HCT116 (cell line): ENCODE results near the gene SHISA6. TPM values are rescaled to one million over a fixed set of nuclear protein-coding genes. Genes with fewer than 3 reads are reported as not detected.

Source experiments
- ATAC-seq: fragments of 200-7000 bp; cut with Tn5 transposase; 2 replicates; pipeline ENCODE4 v1.9.1; 2020; ENCODE audit warnings: mild to moderate bottlenecking, moderate library complexity
- BruUV-seq: library from RNA; stranded (reverse); fragments of 400-500 nt; replicated peaks from 2 replicates; lab custom pipeline; 2021; lab: Mats Ljungman, UMichigan
- CTCF ChIA-PET: fragments of 300-600 bp; sonication (Branson Sonifier 250); formaldehyde crosslinking; loops from one replicate; lab custom pipeline; 2021; ENCODE audit warnings: antibody characterized with exemption; lab: Charles Lee
- POLR2A ChIA-PET: fragments of 300-600, 350-600 bp; sonication (Branson Sonifier 250); formaldehyde crosslinking; loops from one replicate; lab custom pipeline; 2021; ENCODE audit warnings: antibody characterized with exemption; lab: Charles Lee
- RAD21 ChIA-PET, 2 experiments: fragments of 300-600 bp; sonication (Branson Sonifier 250); formaldehyde crosslinking; loops; one replicate each; lab custom pipeline; 2023; ENCODE audit warnings: low total read pairs in 2 of 2; ENCODE audit not compliant: uncharacterized antibody in 2 of 2, unreplicated experiment in 2 of 2, low non-redundant PET in 1 of 2; lab: Charles Lee
- DNase-seq: peaks from one replicate; pipeline ENCODE4 v3.0.0-alpha.2; 2010; ENCODE audit warnings: low read depth, low spot score
- H2AFZ ChIP-seq: fragments of 200-600 bp; shearing (Covaris generic), sonication (generic); 2 replicates; pipeline ENCODE4 v1.6.1; 2017; ENCODE audit warnings: low read depth, mixed run types, mixed read lengths, antibody characterized with exemption, low read length; ENCODE audit not compliant: poor library complexity, severe bottlenecking
- H3K27ac ChIP-seq: 2 replicates; pipeline ENCODE4 v1.5.1; 2012; ENCODE audit warnings: low read depth, low read length
- H3K27me3 ChIP-seq: fragments of 200-600 bp; sonication (generic); 2 replicates; pipeline ENCODE4 v1.6.1; 2016; ENCODE audit warnings: mixed run types, low read length, mixed read lengths; ENCODE audit not compliant: insufficient read depth
- H3K36me3 ChIP-seq, 2 experiments: fragments of 200-500 bp in 1 of 2; fragments of 200-600 bp in 1 of 2; sonication (Bioruptor generic) in 1 of 2; sonication (generic) in 1 of 2; 2 replicates each; pipeline versions ENCODE4 v1.5.1 to v1.6.1; 2014 to 2016; ENCODE audit warnings: low read length in 2 of 2, inconsistent platforms in 1 of 2, mixed read lengths in 1 of 2, mixed run types in 1 of 2; ENCODE audit not compliant: insufficient read depth in 2 of 2, control insufficient read depth in 1 of 2
- H3K4me1 ChIP-seq, 2 experiments: fragments of 200-600 bp in 1 of 2; sonication (generic) in 1 of 2; 2 replicates each; pipeline versions ENCODE4 v1.5.1 to v1.6.1; 2012 to 2017; ENCODE audit warnings: low read length in 2 of 2, inconsistent platforms in 1 of 2, mild to moderate bottlenecking in 1 of 2, mixed read lengths in 1 of 2, mixed run types in 1 of 2, moderate library complexity in 1 of 2; ENCODE audit not compliant: insufficient read depth in 2 of 2, control insufficient read depth in 1 of 2
- H3K4me2 ChIP-seq: fragments of 200-600 bp; sonication (generic); 2 replicates; pipeline ENCODE4 v1.6.1; 2017; ENCODE audit warnings: mixed run types, low read length, mixed read lengths
- H3K4me3 ChIP-seq, 2 experiments: fragments of 200-600 bp in 1 of 2; sonication (generic) in 1 of 2; replicated peaks in 1 of 2; 2 replicates each; pipeline ENCODE4 v1.5.1; 2011 to 2016; ENCODE audit warnings: low read length in 2 of 2, control low read depth in 1 of 2, low read depth in 1 of 2, mild to moderate bottlenecking in 1 of 2, mixed read lengths in 1 of 2, mixed run types in 1 of 2
- H3K79me2 ChIP-seq: fragments of 200-600 bp; sonication (generic); 2 replicates; pipeline ENCODE4 v1.6.1; 2017; ENCODE audit warnings: mild to moderate bottlenecking, mixed run types, low read length, moderate library complexity, mixed read lengths; ENCODE audit not compliant: insufficient read depth
- H3K9ac ChIP-seq: fragments of 200-600 bp; sonication (generic); 2 replicates; pipeline ENCODE4 v1.6.1; 2016; ENCODE audit warnings: low read length, mixed read lengths
- H3K9me2 ChIP-seq: fragments of 200-600 bp; sonication (generic), shearing (Covaris generic); 2 replicates; pipeline ENCODE4 v1.6.1; 2017; ENCODE audit warnings: mixed run types, mild to moderate bottlenecking, moderate library complexity; ENCODE audit not compliant: insufficient read depth
- H3K9me3 ChIP-seq, 2 experiments: fragments of 200-500 bp in 1 of 2; fragments of 200-600 bp in 1 of 2; sonication (Bioruptor generic) in 1 of 2; sonication (generic) in 1 of 2; 2 replicates each; pipeline ENCODE4 v1.6.1; 2014 to 2017; ENCODE audit warnings: low read length in 2 of 2, mixed read lengths in 2 of 2, inconsistent platforms in 1 of 2, low read depth in 1 of 2, mild to moderate bottlenecking in 1 of 2, mixed run types in 1 of 2, moderate library complexity in 1 of 2; ENCODE audit not compliant: control insufficient read depth in 1 of 2, insufficient read depth in 1 of 2
- H4K20me1 ChIP-seq: fragments of 200-600 bp; sonication (generic), shearing (Covaris generic); 2 replicates; pipeline ENCODE4 v1.6.1; 2017; ENCODE audit warnings: mixed run types, mild to moderate bottlenecking, moderate library complexity; ENCODE audit not compliant: insufficient read depth
- CBX3 ChIP-seq: IDR thresholded peaks from 2 replicates; pipeline ENCODE4 v1.6.1; 2012; ENCODE audit warnings: low read depth
- ELF1 ChIP-seq: IDR thresholded peaks from 2 replicates; pipeline ENCODE4 v1.6.1; 2012; ENCODE audit warnings: low read depth, borderline replicate concordance
- EZH2phosphoT487 ChIP-seq: fragments of 200-600 bp; IDR thresholded peaks from 2 replicates; pipeline ENCODE4 v1.6.1; 2018; ENCODE audit warnings: antibody characterized with exemption, borderline replicate concordance
- FOSL1 ChIP-seq: IDR thresholded peaks from 2 replicates; pipeline ENCODE4 v1.6.1; 2012; ENCODE audit warnings: low read depth
- POLR2A ChIP-seq: IDR thresholded peaks from 2 replicates; pipeline ENCODE4 v1.7.0; 2011; ENCODE audit warnings: borderline replicate concordance; ENCODE audit not compliant: insufficient read depth, insufficient read length; ENCODE audit errors: extremely low read depth
- POLR2AphosphoS5 ChIP-seq: IDR thresholded peaks from 2 replicates; pipeline ENCODE4 v1.6.1; 2011; ENCODE audit warnings: mild to moderate bottlenecking, low read depth, low read length, moderate library complexity
- RAD21 ChIP-seq: IDR thresholded peaks from 2 replicates; pipeline ENCODE4 v1.6.1; 2012; ENCODE audit warnings: low read depth, mild to moderate bottlenecking
- REST ChIP-seq: IDR thresholded peaks from 2 replicates; pipeline ENCODE4 v1.6.1; 2012; ENCODE audit warnings: low read depth
- SIN3A ChIP-seq: IDR thresholded peaks from 2 replicates; pipeline ENCODE4 v1.6.1; 2012; ENCODE audit warnings: low read depth
- SP1 ChIP-seq: IDR thresholded peaks from 2 replicates; pipeline ENCODE4 v1.6.1; 2012; ENCODE audit warnings: low read depth
- SRF ChIP-seq: IDR thresholded peaks from 2 replicates; pipeline ENCODE4 v1.6.1; 2012; ENCODE audit warnings: low read depth
- TCF7L2 ChIP-seq: IDR thresholded peaks from 2 replicates; pipeline ENCODE4 v1.7.0; 2011; ENCODE audit warnings: borderline replicate concordance, inconsistent platforms; ENCODE audit not compliant: insufficient read depth, insufficient read length; ENCODE audit errors: extremely low read depth
- ZBTB33 ChIP-seq: IDR thresholded peaks from 2 replicates; pipeline ENCODE4 v1.6.1; 2011; ENCODE audit warnings: mild to moderate bottlenecking, low read length, moderate library complexity; ENCODE audit not compliant: insufficient replicate concordance; ENCODE audit errors: extremely low read depth
- ZNF274 ChIP-seq: fragments of 200-500 bp; sonication (Bioruptor generic); IDR thresholded peaks from 2 replicates; pipeline ENCODE4 v1.6.1; 2014; ENCODE audit warnings: mild to moderate bottlenecking, low read depth, low read length, inconsistent platforms
- intact Hi-C: fragments of 100-400 bp; cut with micrococcal nuclease; formaldehyde crosslinking; loops from 2 replicates; pipeline ENCODE4 v1.10.0; 2022
- total RNA-seq: library from RNA; stranded (reverse); gene quantifications from one replicate; pipeline ENCODE4 v1.2.1, GENCODE V29; 2021; ENCODE audit not compliant: unreplicated experiment
- TF ChIP-seq, protein P1 (sequence below): IDR thresholded peaks from 2 replicates; pipeline ENCODE4 v1.6.1; 2012

SHISA6 gene
- total RNA-seq, 1 experiment from 2014 or later, result not detected

DNA sequence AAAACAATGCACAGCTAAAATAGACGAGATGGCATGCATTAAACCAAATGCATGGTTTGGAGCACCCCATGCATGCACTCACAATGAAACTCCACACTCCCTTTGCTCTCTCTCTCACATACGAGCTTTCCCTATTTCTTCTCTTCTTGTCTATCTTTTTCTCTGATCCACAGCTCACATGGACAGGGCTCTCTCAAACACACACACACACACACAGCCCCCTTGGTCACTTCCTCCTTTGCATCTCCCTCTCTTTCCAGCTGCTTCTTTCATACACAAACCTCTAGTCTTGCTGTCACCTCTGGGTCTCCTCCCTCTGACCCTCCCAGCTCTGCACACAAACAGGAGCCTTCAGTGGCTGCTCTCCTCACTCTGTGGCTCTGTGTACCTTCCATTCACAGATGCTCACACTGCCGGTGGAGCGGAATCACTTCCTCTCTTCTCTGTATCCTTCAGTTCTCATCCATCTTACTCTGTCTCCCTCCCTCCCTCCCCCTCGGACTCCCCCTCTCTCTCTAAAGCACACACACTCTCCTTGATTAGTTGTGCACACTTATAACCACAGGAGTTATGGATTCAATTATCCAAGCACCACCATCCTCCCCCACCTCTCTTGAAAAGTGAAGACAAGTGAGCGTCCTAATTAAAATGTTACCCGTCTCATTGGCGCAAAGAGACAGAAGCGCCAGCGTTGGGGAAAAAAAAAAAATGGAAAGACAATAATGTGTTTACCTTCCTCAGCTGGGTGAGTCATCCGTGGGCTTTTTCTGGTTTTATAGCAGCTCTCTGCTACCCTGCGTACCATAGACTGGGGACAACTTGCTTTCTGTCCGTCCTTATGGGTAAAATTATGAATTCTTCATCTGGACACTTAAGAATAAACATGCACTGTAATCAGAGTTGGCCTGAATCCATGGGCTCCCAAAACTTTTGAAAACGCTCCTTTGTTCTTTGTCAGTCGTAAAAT, 90.8 kb downstream of the SHISA6 start:
- intact Hi-C loops, result no loop called here
- Histone ChIP-seq H3K9me2 (no peaks in the 10 kb centered on the region), H3K27me3 (no peaks in the 10 kb centered on the region), H3K4me1 (no peaks in the 10 kb centered on the region), H3K9me3 (peaks cover 0 to 37% of the 10 kb centered on the region in 2 experiments; a peak in 2 of 4 replicates), H3K9ac (no peak overlapping the region), H4K20me1 (no peaks in the 10 kb centered on the region), H2AFZ (no peak overlapping the region), H3K4me2 (no peak overlapping the region), H3K79me2 (no peaks in the 10 kb centered on the region), H3K27ac (no peak overlapping the region), H3K36me3 (no peaks in the 10 kb centered on the region)
- no peak for ATAC-seq
- BruUV-seq, result no TSS peak
- ChIA-PET CTCF (no interaction called here), RAD21 (no interaction called here)
- DNase-seq, result no peak
- TF ChIP-seq CBX3 (no peak), EZH2phosphoT487 (no peak), SRF (no peak), SIN3A (no peak), REST (no peak), SP1 (no peak), ZBTB33 (no peak), TCF7L2 (no peak), ELF1 (no peak), ZNF274 (no peak), POLR2AphosphoS5 (no peak), RAD21 (no peak), FOSL1 (no peak), POLR2A (no peak)
- TF ChIP-seq, protein P1, sequence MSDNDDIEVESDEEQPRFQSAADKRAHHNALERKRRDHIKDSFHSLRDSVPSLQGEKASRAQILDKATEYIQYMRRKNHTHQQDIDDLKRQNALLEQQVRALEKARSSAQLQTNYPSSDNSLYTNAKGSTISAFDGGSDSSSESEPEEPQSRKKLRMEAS, result no peak
- TF ChIP-seq, all 23 proteins: peak for 0
- no peak overlapping the region for H3K4me3 ChIP-seq
- POLR2A ChIA-PET, result no interaction called here
